ENCODE data around the gene PLA2G2F. TPM values are rescaled to one million over a fixed set of nuclear protein-coding genes. Genes with fewer than 3 reads are reported as not detected.
A peak's percentile ranks its signal among the peaks of the same experiment; 100 is the strongest.

The PLA2G2F gene
- total and polyA plus RNA-seq, 9 of the 15 experiments (the other 6 are each of a cell fraction or from before 2014, with no cell fraction given) = not detected

- no peak overlapping the region for H3K4me2 ChIP-seq (ENCODE audit: insufficient read depth, low read length)
- H2AFZ ChIP-seq (ENCODE audit: low read depth, low read length) = no peak overlapping the region
- no peaks in the 10 kb centered on the region for H3K9me1 ChIP-seq (ENCODE audit: control insufficient read depth, insufficient read depth, low read length)
- H3K4me3 ChIP-seq = no peak overlapping the region
- no peak for DNase-seq (ENCODE audit: extremely low read depth in 1 of 4, low spot score in 3 of 4)
- H3K36me3 ChIP-seq (ENCODE audit: control insufficient read depth, insufficient read depth, low read length) = no peaks in the 10 kb centered on the region
- WGBS (ENCODE audit: insufficient coverage, low coverage, missing lambda C conversion rate) = 7% methylated on average over 7 of the region's 7 CpGs
- BruUV-seq (replicated peaks) = no TSS peak
- ChIA-PET POLR2A (interaction anchor here (0.6 kb wide), 1 partner anchor 1379 kb away, joined by 3 read pairs; no protein-coding TSS in a partner anchor), CTCF (ENCODE audit: low intra/inter-chr PET ratio) (no interaction called here)
- no peaks in the 10 kb centered on the region for H4K20me1 ChIP-seq (replicated peaks; ENCODE audit: control insufficient read depth, insufficient read depth, low read length)
- H3K79me2 ChIP-seq (ENCODE audit: control insufficient read depth, insufficient read depth, low read length) = no peaks in the 10 kb centered on the region
- TF ChIP-seq CTCF (IDR thresholded peaks at IDR 0.05 in 2 of 3, conservative IDR thresholded peaks at IDR 0.05 in 1 of 3; ENCODE audit: insufficient read depth in 2 of 3, low read depth in 1 of 3, low read length in 3 of 3) (peak in 1 of 3 experiments; percentile 17; a peak in 1 of 6 replicates), MLX (CRISPR knock-in tag; conservative IDR thresholded peaks at IDR 0.05) (no peak), RAD21 (CRISPR knock-in tag; conservative IDR thresholded peaks at IDR 0.05 in 1 of 2, IDR thresholded peaks at IDR 0.05 in 1 of 2) (peak in 1 of 2 experiments; percentile 32; a peak in 2 of 4 replicates)
- H3K27ac ChIP-seq (ENCODE audit: extremely low read depth, low read depth, low read length) = no peak overlapping the region
- no peak for ATAC-seq
- peaks cover 12% of the 10 kb centered on the region for H3K9me3 ChIP-seq (replicated peaks; ENCODE audit: control insufficient read depth, insufficient read depth, low read depth, low read length)
- intact Hi-C loops (cut with micrococcal nuclease) = no loop called here
- in situ Hi-C loops (cut with MboI) = no loop called here
- peaks cover 0 to 1% of the 10 kb centered on the region in 2 experiments; a peak in 1 of 5 replicates for H3K27me3 ChIP-seq (ENCODE audit: control insufficient read depth in 2 of 2, insufficient read depth in 2 of 2, low read length in 2 of 2)
- no peak overlapping the region for H3K9ac ChIP-seq (ENCODE audit: insufficient read depth in 1 of 2, low read depth in 2 of 2, low read length in 2 of 2)
- no peak for FAIRE-seq
- H3K4me1 ChIP-seq (replicated peaks in 1 of 2; ENCODE audit: control insufficient read depth in 2 of 2, insufficient read depth in 2 of 2, low read length in 2 of 2) = no peaks in the 10 kb centered on the region
These were observed 19.4 kb downstream of the PLA2G2F start for GRCh38 chr1:20158358-20159070.

Measured in K562 (cell line).